Stimulated activated CD8-positive, alpha-beta memory T cell treated with anti-CD3 and anti-CD28 coated beads, Interleukin-7, amount 100 ng/mL, for 1 hour (primary cell): ENCODE results near the gene DIRAS2.
"Not testable (repeated sequence)": the region's sequence is repeated elsewhere in the genome, so short reads cannot be mapped to it uniquely, and the experiment has no call there.

ENCODE experiments used
- DNase-seq, 2 donors: peaks; one replicate each; pipeline ENCODE4 v3.0.0-alpha.2; 2020; ENCODE audit warnings: low read depth in 2 of 2

The DIRAS2 gene, protein sequence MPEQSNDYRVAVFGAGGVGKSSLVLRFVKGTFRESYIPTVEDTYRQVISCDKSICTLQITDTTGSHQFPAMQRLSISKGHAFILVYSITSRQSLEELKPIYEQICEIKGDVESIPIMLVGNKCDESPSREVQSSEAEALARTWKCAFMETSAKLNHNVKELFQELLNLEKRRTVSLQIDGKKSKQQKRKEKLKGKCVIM

DNA sequence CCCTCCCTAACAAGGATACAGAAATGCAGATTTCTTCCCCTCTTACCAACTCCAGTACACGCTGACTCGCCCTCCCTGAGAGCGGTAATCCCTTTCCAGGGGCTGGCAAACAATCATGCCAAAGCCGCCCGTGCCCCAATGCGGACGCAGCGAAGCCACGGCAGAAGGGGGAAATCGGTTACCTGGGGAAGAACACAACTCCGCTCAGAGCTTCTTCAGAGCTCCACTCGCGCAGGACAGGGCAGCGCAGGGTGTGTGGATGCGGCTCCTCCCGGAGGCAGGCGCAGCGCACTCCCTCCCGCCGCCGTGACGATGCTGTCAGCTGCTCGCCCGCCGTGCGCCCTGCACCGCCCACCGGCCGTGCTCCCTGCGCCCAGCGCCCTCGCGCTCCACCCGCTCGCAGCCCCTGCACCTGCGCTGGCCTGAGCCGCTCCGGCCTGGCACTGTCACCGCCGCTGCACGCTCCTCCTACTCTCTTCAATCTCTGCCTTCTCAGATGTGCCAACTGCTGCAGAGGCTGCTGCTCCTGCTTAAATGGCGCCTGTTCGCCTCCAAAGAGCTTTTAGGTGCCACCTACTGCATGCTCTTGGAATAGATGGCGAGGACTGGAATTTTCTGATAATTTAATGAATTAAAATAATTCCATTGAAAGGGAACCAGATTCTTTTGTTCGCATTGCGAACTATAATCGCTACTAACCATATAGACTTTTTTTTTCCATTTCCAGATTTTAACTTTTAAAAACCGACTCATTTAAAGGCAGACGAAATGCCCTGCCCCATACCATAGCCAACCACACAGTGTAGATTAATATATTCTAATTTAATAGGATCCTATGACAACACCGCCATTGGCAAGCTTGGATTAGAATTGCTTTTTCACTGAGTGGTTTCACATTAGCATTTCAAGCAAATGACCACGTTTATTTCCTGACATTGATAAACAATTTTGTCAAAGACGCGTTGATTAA, at the start of gene DIRAS2:
Gene DIRAS2, minus strand, starts transcription at position 255 of the 970 bp plus-strand sequence. CDS start 28,997 bp downstream, outside the sequence.
- no peak for DNase-seq

DNA sequence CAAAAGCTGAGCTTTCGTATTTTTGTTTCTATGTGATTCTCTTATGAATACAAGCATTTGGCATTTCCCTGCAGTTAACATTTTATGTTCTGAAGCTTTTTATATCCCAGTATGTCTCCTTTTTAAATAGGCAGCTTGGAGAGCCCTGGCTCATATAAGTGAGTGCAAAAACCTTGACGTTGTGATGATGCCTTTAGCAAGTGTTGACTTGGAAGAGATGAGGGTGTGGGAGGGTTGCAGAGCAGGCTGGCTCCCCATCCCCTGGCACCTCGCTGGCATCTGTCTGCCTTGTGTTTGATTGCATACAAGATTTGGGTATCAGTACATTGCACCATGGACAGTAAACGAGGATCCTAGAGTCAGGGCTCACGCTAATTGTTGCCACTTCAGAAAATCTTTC, 42.1 kb upstream of the DIRAS2 start:
- no peak for DNase-seq

DNA sequence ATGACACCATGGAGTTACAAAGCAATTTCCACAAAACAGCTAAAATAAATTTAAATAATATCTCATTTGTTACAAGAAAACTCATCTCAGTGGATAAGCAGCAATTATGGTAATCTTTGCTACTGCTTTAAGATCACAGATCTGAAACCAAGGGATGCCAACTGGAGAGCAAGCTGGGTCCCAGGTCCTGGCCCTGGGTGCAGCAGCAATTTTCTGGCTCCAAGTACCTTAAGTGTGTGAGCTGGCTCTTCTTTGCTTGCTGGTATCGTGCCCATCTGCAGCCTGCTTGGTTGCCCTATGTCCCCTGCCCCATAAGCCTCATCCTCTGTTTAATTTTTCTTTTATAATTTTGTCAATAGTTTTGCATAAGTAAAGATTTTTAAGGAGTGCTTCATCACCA, 41.5 kb upstream of the DIRAS2 start:
- DNase-seq: no peak

DNA sequence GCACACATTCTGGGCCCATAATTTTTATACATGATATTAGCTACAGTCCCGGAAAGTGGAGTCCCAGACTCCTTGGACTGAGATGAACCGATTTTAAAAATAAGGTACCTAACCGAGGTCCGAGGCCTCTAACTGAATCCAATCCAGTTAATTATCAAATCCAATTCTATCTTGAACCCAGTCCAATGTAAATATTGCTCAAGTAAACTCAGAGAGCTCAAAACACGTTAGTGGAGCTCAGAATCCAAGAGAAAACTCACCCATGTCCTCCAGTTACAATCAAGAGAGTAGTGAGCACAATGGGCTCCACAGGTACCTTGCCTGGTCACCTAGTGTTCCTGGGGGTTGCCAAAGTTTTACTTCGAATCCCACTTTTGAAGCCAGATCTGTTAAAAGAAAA, 37.9 kb upstream of the DIRAS2 start:
- no peak for DNase-seq

DNA sequence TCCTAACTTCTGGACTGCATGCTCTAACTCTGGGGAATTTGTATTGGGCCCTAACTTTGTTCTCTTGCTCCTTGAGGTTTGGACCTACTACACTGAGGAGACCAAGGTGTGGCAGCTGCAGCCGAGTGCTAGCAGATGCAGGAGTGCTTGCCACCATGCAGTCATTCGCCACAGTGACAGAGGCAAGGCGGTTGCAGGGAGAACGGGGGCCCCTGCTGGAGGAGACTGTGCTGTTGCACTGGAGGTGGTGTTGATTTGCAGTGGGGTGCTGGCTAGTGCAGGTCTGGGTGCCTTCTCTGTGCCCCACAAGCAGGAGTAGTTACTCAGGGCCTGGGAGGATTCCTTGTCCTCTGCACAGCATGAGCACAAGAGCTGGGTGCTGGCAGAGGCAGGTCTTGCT, 22.4 kb upstream of the DIRAS2 start:
- no peak for DNase-seq

DNA sequence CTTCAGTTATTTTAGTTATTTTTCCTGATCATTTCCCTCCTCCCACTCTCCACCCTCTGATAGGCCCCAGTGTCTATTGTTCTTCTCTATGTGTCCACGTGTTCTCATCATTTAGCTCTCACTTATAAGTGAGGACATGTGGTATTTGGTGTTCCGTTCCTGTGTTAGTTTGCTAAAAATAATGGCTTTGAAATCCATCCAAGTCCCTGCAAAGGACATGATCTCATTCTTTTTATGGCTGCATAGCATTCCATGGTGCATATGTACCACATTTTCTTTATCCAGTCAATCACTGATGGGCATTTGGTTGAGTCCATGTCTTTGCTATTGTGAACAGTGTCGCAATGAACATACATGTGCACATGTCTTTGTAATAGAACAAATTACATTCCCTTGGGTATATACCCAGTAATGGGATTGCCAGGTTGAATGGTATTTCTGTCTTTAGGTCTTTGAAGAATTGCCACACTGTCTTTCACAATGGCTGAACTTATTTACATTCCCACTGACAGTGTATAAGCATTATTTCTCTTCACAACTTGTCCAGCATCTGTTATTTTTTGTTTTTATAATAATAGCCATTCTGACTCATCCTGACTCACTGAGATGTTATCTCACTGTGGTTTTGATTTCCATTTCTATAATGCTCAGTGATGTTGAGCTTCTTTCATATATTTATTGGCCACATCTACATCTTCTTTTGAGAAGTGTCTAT, 17.2 kb upstream of the DIRAS2 start:
- DNase-seq: no peak

DNA sequence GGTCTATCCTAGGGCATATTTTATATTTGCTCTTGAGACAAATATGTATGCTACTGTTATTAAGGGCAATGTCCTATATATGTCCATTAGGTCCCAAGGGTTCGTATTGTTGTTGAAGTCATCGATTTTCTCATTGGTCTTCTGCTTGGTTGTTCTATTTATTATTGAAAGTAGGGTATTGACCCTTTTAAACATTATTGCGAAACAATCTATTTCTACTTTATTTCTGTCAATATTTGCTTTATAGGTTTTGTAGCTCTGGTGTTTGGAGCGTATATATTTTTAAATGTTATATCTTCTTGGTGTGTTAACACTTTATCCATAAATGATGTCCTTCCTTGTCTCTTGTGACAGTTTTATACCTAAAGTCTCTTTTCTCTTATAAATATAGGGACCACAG, 16.2 kb upstream of the DIRAS2 start:
- DNase-seq: no peak

DNA sequence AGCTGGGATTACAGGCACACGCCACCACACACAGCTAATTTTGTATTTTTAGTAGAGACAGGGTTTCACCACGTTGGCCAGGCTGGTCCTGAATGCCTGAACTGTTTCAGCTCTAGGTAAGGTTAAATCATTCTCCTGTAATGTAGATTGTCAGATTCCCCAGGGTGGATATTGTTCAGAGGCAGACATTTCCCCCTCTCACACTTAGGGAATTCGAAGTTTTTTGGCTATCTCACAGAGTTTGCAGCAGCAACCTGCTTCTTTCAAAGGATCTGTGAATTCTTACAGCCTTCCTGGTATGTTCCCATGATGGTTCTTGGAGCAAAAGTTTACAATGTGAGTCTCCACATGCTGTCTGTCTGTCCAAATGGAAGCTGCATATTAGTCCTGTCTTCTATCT, 15.6 kb upstream of the DIRAS2 start:
- DNase-seq: no peak

DNA sequence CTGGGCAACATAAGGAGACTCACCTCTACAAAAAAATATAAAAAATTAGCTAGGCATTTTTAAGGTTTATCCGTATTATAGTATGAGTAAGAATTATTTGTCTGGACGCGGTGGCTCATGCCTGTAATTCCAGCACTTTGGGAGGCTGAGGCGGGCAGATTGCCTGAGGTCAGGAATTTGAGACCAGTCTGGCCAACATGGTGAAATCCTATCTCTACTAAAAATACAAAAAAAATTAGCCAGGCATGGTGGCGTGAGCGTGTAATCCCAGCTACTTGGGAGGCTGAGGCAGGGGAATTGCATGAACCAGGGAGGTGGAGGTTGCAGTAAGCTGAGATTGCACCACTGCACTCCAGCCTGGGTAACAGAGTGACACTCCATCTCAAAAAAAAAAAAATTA, 14.3 kb upstream of the DIRAS2 start:
- DNase-seq: not testable (repeated sequence)

DNA sequence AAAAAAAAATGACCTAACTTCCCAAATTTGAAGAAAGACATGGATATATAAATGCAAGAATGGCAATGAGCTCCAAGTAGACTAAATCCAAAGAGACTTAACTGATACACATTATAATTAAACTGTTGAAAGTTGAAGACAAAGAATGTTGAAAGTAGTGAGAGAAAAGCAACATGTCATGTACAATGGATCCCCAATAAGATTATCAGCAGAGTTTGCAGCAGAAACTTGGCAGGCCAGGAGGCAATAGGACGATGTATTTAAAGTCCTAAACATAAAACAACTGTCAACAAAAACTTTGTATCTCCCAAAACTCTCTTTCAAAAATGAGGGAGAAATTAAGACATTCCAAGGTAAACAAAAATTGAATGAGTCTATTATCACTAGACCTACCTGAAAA, 8.6 kb upstream of the DIRAS2 start:
- no peak for DNase-seq

DNA sequence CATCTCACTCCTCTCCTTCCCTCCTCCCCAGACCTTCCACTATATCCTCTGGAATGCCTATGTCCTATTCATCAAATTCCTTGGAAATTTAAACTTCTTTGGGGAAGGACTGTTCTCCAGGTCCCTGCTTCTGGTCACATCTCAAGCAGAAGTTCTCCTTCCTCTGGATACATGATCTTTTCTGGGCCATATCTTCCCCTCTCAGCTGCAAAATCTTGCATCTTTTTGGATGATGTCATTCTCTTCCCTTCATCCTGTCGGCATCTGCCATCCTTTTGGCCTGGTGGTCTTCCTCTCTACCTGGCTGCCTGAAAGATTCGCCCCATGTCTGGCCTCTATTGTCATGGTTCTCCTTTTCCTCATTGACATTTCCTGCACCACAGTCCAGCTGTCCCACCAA, 5.2 kb upstream of the DIRAS2 start:
- DNase-seq: no peak

DNA sequence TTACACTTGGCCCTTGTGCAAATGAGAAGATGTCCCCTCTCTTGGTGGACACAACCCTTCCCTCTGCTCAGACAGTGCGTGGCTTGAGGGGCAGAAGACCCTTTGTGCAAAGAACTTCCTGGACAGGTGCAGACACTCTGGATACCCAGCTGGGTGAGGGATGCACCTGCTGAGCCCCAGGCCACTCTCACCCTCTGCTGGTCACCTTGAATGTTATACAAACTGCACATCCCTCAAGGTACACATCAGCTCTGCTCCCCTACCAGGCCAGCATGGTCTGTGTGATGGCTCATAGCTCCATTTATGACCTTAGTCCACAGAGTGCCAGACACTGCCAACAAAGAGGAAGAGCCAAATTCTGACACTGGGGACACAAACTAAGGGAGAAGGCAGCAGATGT, 3.1 kb upstream of the DIRAS2 start:
- no peak for DNase-seq

DNA sequence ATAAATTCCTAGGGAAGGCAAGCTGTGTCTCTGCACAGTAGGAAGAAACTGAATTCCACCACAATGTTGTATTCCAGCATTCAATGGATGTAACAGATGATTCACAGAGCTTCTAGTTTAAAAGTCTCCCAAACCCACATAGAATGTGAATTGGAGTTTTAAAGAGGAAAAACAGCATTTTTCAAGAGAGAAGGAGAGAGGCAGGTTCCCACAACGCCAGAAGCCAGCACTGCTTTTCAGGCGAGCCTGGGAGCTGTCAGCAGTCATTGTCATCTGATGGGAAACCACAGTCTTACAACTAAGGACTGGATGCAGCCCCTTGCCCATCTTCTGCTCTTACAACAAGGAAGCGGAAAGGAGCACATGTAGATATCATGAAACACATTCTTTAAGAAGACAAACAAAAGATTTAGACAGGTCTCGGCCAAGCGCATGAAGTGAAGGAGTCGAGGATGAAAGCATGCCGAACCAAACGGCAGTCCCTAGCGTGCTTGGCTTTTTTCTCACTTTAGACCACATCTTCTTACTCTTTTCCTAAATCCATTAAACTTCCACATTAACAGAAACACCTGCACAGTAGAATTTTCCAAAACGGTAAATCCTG, 638 bp downstream of the DIRAS2 start:
- DNase-seq: no peak

DNA sequence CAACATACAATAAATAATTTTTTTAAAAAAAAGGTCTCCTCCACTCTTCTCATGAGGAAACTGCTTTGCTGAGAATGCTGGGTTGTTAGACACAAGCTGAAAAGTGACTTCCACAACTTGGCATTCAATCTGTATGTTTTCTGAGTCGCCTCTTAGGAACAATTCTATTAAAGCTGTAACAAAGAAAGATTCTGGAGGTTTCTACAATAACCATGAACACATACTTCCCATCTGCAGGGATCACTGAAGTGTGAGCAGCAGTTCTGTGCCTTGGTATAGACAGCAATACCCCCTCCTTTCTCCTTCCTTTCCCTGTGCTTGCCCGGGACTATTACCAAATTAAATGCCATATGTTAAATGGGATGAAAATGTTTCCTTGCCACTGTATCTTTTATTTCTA, 1.5 kb downstream of the DIRAS2 start:
- DNase-seq: no peak

DNA sequence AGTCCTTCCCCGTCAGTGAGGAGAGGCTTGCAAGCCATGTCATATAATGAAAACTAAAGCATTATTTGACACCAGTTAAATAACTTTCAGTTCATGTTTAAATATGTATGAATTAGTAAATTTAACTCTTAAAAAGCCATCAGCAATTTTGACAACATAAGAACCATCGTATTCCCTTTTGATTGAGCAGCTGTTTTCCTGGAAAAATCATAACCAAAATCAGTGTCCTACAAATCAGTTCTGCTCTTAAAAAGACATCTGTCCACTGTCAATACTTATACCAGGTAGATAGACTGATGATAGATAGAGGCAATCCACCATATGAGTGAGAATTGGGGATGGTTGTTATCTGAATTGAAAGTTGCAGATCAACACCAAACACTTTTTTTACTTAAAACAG, 2.3 kb downstream of the DIRAS2 start:
- no peak for DNase-seq

DNA sequence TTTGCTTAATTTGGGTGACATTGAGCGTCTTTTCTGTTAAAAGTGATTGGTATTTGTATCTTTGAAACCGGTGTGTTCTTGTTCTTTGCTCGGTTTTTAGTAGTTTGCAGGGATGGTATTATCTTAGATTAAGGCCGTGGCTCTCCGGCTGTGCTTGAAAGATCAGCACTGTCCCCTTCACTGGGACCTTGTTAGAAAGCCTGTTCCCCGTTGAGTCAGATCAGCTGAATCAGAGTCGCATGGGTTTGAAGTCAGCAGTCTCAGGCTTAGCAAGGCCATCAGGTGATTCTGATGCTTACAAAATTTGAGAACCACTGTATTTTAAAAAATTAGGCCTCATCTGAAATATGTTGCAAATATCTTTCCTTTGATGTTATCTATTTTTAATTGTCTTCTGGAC, 5.0 kb downstream of the DIRAS2 start:
- no peak for DNase-seq

DNA sequence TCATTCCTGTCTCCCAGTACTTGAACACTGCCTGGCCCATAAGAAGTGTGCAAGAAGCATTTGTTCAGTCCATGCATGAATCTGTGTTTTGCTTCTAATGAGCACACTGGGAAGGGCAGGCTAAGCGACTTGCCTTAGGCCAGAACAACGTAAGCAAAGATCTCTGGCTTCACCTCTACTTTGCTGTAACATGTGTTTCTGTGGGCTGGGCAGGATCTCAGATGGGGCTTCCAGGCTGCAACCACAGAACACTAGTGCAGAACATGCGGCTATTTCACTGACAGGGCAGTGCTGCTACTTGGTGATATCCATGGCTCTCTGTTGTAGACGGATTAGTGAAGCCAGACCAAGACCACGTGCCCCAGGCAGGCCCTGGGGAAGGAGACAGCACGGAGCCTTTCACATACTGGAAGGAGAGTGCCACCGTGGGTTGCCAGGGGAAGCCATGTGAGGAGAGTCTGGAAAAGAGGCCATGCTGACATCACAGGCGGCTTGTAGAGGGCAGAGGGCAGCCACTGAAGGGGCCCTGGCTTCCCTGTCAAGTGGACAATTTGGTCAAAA, 9.9 kb downstream of the DIRAS2 start:
- DNase-seq: no peak

DNA sequence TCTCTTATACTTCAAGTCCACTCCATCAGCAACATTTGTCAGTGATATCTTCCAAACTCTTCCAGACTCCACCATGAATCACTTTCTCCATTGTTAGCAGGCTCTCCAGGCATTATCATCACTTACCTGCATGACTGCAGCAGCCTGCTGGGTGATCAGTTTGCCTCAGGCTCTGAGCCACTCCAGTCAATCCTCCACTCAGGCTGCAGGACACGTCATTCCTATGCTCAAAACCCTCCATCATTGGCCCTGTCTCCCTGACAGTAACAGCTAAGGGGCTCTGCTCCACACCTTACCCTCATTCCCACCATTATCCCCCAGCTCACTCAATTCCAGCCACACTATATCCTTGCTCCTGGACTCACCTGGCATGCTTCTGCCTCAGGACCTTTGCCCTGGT, 10.7 kb downstream of the DIRAS2 start:
- DNase-seq: no peak

DNA sequence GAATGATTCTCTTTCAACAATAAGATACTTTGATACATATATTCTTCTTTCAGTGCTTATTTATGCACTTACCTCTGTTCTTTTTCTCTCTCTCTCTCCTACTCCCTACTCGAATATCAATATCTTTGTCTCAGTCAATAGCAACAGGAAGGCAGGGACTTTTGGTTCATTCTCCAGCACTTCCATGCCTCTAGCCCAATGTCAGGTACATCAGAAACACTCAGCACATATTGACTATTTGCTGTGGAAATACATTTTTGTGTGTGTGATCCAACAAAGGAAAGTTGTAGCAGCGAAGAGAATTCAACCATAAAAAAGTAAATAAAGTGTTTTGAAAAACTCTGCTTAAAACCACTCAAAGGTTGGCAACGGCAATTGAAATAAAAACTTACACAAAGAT, 12.6 kb downstream of the DIRAS2 start:
- DNase-seq: no peak

DNA sequence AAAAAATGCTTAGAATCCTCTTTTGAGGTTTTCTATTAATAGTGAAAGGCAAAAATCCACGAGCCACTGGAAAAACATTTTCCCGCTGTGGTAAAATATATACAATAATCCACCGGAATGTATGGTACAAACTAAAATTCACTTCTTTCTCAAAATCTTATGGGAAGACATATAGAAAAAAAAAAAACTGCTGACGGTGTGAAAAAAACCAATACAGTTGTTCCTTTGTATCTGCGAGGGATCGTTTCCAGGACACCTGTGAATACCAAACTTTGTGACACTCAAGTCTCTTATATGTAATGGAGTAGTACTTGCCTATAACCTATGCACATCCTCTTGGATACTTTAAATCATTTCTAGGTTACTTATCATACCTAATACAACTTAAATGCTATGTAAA, 13.3 kb downstream of the DIRAS2 start:
- DNase-seq: no peak

DNA sequence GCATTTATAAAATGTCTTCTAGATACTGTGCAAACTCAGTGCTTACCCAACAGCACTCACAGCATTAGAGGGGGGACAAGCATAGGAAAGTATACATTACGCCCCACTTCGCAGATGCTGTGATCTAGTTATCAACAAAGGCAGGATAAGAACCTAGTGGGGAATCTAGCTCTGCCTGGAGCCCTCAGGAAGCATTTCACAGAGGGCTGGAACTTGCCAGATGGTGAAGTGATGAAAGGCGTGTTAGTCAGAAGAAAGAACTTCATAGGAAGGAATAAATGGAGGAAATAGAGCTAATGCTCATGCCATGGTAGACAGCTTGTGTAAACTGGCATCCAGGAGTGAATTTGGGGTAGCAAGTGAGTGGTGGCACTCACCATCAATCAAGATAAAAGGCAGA, 25.8 kb downstream of the DIRAS2 start:
- DNase-seq: no peak

DNA sequence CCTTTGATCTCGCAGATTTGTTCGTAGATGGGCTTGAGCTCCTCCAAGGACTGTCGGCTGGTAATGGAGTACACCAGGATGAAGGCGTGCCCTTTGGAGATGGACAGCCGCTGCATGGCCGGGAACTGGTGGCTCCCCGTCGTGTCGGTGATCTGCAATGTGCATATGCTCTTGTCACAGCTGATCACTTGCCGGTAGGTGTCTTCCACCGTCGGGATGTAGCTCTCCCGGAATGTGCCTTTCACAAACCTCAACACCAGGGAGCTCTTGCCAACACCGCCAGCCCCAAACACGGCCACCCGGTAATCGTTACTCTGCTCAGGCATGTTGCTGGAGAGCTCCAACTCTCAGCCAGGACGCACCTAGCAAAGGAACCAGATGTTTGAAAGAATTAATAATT, 29.1 kb downstream of the DIRAS2 start:
- DNase-seq: no peak
